ENCODE measurements around the gene SUGP1.
"Not testable (repeated sequence)": the region's sequence is repeated elsewhere in the genome, so short reads cannot be mapped to it uniquely, and the experiment has no call there.

Gene SUGP1

DNA sequence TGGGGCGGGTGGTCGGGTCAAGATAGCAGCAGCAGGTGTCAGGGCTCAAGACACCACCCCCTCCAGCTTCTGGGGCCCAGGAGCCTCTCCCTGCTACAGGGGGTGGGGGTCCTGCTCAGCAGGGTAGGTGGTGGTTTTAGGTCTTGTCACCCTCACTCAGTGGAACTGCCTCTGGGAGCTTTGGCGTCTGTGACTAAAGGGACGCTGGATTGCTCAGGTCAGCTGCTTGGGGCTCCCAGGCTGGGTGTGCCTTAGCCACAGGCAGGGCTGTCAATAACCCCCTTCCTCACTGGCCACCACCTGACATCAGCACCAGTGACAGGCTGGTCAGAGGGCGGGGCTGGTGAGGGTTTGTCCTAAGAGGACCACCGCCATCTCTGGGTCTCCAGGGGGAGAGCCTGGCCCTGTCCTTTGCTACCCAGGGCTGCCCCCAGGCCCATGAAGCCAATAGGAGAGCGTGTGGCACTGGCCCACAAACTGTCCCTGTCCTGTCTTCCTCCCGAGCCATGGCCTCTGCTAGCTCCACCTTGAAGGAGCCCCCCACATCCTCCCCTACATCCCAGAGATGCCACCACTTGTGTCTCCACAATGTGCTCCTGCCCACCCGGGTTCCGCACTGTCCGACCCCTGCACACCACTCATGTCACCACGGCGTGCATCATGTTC lies 36.7 kb upstream of the SUGP1 start:
- no peak for TF ChIP-seq CTCF (IDR thresholded peaks at IDR 0.05; ENCODE audit: borderline replicate concordance, insufficient read depth, low read depth, low read length)
- H3K4me3 ChIP-seq (ENCODE audit: low read depth, low read length), result no peak overlapping the region

- no peak for TF ChIP-seq CTCF (IDR thresholded peaks at IDR 0.05; ENCODE audit: borderline replicate concordance, insufficient read depth, low read depth, low read length)
- no peak overlapping the region for H3K4me3 ChIP-seq (ENCODE audit: low read depth, low read length)
Measured at GRCh38 chr19:19356500-19356899, 36.2 kb upstream of the SUGP1 start.

GRCh38 chr19:19355606-19356139 lies 35.4 kb upstream of the SUGP1 start:
- no peak for TF ChIP-seq CTCF (IDR thresholded peaks at IDR 0.05; ENCODE audit: borderline replicate concordance, insufficient read depth, low read depth, low read length)
- no peak overlapping the region for H3K4me3 ChIP-seq (ENCODE audit: low read depth, low read length)

DNA sequence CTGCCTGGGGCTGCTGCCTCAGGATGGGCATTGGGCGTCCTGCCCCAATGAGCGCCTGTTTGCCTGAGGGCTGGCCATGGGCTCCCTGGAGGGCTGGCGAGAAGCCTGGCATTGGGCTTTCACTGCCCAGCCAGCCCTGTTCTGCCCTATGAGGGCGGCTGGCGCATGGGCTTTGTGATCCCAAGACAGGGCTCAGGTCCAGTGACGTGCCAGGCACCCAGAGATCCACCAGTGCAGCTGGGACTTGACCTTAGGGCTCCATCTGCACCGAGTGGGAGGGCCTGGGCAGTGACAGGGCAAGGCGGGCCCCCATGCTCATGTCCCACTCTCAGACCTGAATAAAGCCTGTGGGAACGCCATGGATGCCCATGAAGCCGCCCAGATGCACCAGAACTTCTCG lies 34.6 kb upstream of the SUGP1 start:
- H3K4me3 ChIP-seq (ENCODE audit: low read depth, low read length), result no peak overlapping the region
- TF ChIP-seq CTCF (IDR thresholded peaks at IDR 0.05; ENCODE audit: borderline replicate concordance, insufficient read depth, low read depth, low read length), result no peak

- TF ChIP-seq CTCF (IDR thresholded peaks at IDR 0.05; ENCODE audit: borderline replicate concordance, insufficient read depth, low read depth, low read length), result no peak
- H3K4me3 ChIP-seq (ENCODE audit: low read depth, low read length), result no peak overlapping the region
Measured at GRCh38 chr19:19354007-19354406, 33.7 kb upstream of the SUGP1 start.

GRCh38 chr19:19352823-19353222 lies 32.5 kb upstream of the SUGP1 start:
- no peak overlapping the region for H3K4me3 ChIP-seq (ENCODE audit: low read depth, low read length)
- TF ChIP-seq CTCF (IDR thresholded peaks at IDR 0.05; ENCODE audit: borderline replicate concordance, insufficient read depth, low read depth, low read length), result no peak

- not testable (repeated sequence) for H3K4me3 ChIP-seq (ENCODE audit: low read depth, low read length)
Measured at GRCh38 chr19:19350756-19351155, 30.4 kb upstream of the SUGP1 start.
